ENCODE results near the gene FOXA1. TPM values are rescaled to one million over a fixed set of nuclear protein-coding genes. Genes with fewer than 3 reads are reported as not detected.
A peak's percentile ranks its signal among the peaks of the same experiment; 100 is the strongest.

The FOXA1 gene
- total RNA-seq, 4 donors from 2014 or later: 4.8 to 14.4 (median 8.3) TPM

GRCh38 chr14:37602605-37603453 is 7.8 kb upstream of the FOXA1 start:
- TF ChIP-seq POLR2AphosphoS5 (IDR thresholded peaks at IDR 0.05) (no peak), CTCF (IDR thresholded peaks at IDR 0.05) (no peak), POLR2A (IDR thresholded peaks at IDR 0.05) (no peak), EP300 (IDR thresholded peaks at IDR 0.05) (no peak)
- no peak overlapping the region for H3K4me3 ChIP-seq
- no peaks in the 10 kb centered on the region for H3K9me3 ChIP-seq
- peaks cover 21% of the 10 kb centered on the region for H3K4me1 ChIP-seq
- H3K36me3 ChIP-seq: no peaks in the 10 kb centered on the region
- 24% methylated on average over 23 of the region's 24 CpGs for WGBS
- H3K27me3 ChIP-seq: peaks cover 97% of the 10 kb centered on the region
- DNase-seq (ENCODE audit: low spot score in 2 of 2): no peak
- H3K27ac ChIP-seq: no peak overlapping the region

GRCh38 chr14:37601865-37602264 is 6.8 kb upstream of the FOXA1 start:
- Histone ChIP-seq H3K4me1 (peaks cover 21% of the 10 kb centered on the region), H3K27me3 (peaks cover 100% of the 10 kb centered on the region), H3K9me3 (no peaks in the 10 kb centered on the region), H3K4me3 (no peak overlapping the region), H3K27ac (no peak overlapping the region), H3K36me3 (no peaks in the 10 kb centered on the region)
- no peak for DNase-seq (ENCODE audit: low spot score in 2 of 2)
- TF ChIP-seq POLR2AphosphoS5 (IDR thresholded peaks at IDR 0.05) (no peak), POLR2A (IDR thresholded peaks at IDR 0.05) (no peak), EP300 (IDR thresholded peaks at IDR 0.05) (no peak), CTCF (IDR thresholded peaks at IDR 0.05) (no peak)
- WGBS: 11% methylated on average over 22 of the region's 22 CpGs

GRCh38 chr14:37600880-37601741 is 6.1 kb upstream of the FOXA1 start:
- Histone ChIP-seq H3K4me1 (peaks cover 25% of the 10 kb centered on the region), H3K9me3 (no peaks in the 10 kb centered on the region), H3K27ac (no peak overlapping the region), H3K36me3 (no peaks in the 10 kb centered on the region), H3K4me3 (no peak overlapping the region), H3K27me3 (peaks cover 100% of the 10 kb centered on the region)
- DNase-seq (ENCODE audit: low spot score in 2 of 2): no peak
- TF ChIP-seq POLR2AphosphoS5 (IDR thresholded peaks at IDR 0.05): no peak
- TF ChIP-seq EP300 (IDR thresholded peaks at IDR 0.05): no peak
- no peak for TF ChIP-seq CTCF (IDR thresholded peaks at IDR 0.05)
- no peak for TF ChIP-seq POLR2A (IDR thresholded peaks at IDR 0.05)
- WGBS: 41% methylated on average over 4 of the region's 4 CpGs

- Histone ChIP-seq H3K4me3 (peak overlapping the region; percentile 24), H3K27ac (no peak overlapping the region), H3K27me3 (peaks cover 99% of the 10 kb centered on the region), H3K9me3 (no peaks in the 10 kb centered on the region), H3K4me1 (peaks cover 37% of the 10 kb centered on the region), H3K36me3 (no peaks in the 10 kb centered on the region)
- TF ChIP-seq POLR2A (IDR thresholded peaks at IDR 0.05) (no peak), EP300 (IDR thresholded peaks at IDR 0.05) (no peak), POLR2AphosphoS5 (IDR thresholded peaks at IDR 0.05) (no peak), CTCF (IDR thresholded peaks at IDR 0.05) (no peak)
- no peak for DNase-seq (ENCODE audit: low spot score in 2 of 2)
- WGBS: 2% methylated on average over 31 of the region's 57 CpGs
These were observed 4.7 kb upstream of the FOXA1 start for GRCh38 chr14:37599507-37600368.
